ENCODE measurements around the gene SCG2.

GRCh38 chr2:223580951-223581350, 21.2 kb downstream of the SCG2 start:
- TF ChIP-seq CTCF (conservative IDR thresholded peaks at IDR 0.05; ENCODE audit: low read depth, low read length), result no peak
- no peak for TF ChIP-seq MAFK (IDR thresholded peaks at IDR 0.05; ENCODE audit: low read depth, low read length)
- TF ChIP-seq POLR2A (IDR thresholded peaks at IDR 0.05; ENCODE audit: low read depth, low read length), result no peak
- no peak for TF ChIP-seq MXI1 (IDR thresholded peaks at IDR 0.05; ENCODE audit: borderline replicate concordance, low read depth, low read length)
- peak; percentile 40; the same call in 1 of the 2 replicates for TF ChIP-seq FOS (IDR thresholded peaks at IDR 0.05; ENCODE audit: low read depth, low read length)

Measured in IMR-90 (cell line).